H9 (cell line): ENCODE results near the gene AMER3. TPM values are rescaled to one million over a fixed set of nuclear protein-coding genes. Genes with fewer than 3 reads are reported as not detected.

Source experiments
- DNase-seq: peaks from one replicate; pipeline ENCODE4 v3.0.0-alpha.2; 2017
- H2AFZ ChIP-seq: one replicate; pipeline ENCODE4 v1.6.1; 2013; ENCODE audit warnings: mild to moderate bottlenecking, low read length, control low read depth, moderate library complexity
- H2AK5ac ChIP-seq: 2 replicates; pipeline ENCODE4 v1.6.1; 2013; ENCODE audit warnings: low read length, control low read depth, mixed read lengths; ENCODE audit not compliant: insufficient read length
- H2BK120ac ChIP-seq: one replicate; pipeline ENCODE4 v1.6.1; 2013; ENCODE audit warnings: low read depth, mild to moderate bottlenecking, low read length, control low read depth, inconsistent platforms; ENCODE audit not compliant: poor library complexity, severe bottlenecking
- H2BK12ac ChIP-seq: 2 replicates; pipeline ENCODE4 v1.6.1; 2013; ENCODE audit warnings: low read length, control low read depth, mixed read lengths, low read depth; ENCODE audit not compliant: insufficient read length
- H2BK15ac ChIP-seq: 2 replicates; pipeline ENCODE4 v1.6.1; 2013; ENCODE audit warnings: low read depth, low read length, control low read depth
- H2BK20ac ChIP-seq: one replicate; pipeline ENCODE4 v1.6.1; 2013; ENCODE audit warnings: low read depth, mild to moderate bottlenecking, low read length, control low read depth, inconsistent platforms; ENCODE audit not compliant: poor library complexity, severe bottlenecking
- H2BK5ac ChIP-seq: 2 replicates; pipeline ENCODE4 v1.6.1; 2013; ENCODE audit warnings: low read length, control low read depth, mixed read lengths; ENCODE audit not compliant: insufficient read length
- H3K14ac ChIP-seq: 2 replicates; pipeline ENCODE4 v1.6.1; 2013; ENCODE audit warnings: low read length, control low read depth; ENCODE audit not compliant: insufficient read depth
- H3K18ac ChIP-seq: 2 replicates; pipeline ENCODE4 v1.6.1; 2013; ENCODE audit warnings: low read depth, mild to moderate bottlenecking, mixed read lengths, low read length, control low read depth; ENCODE audit not compliant: insufficient read length
- H3K23ac ChIP-seq: 2 replicates; pipeline ENCODE4 v1.6.1; 2013; ENCODE audit warnings: low read length, control low read depth, mixed read lengths, low read depth; ENCODE audit not compliant: insufficient read length
- H3K23me2 ChIP-seq: 2 replicates; pipeline ENCODE4 v1.6.1; 2013; ENCODE audit warnings: low read depth, mild to moderate bottlenecking, mixed read lengths, low read length, control low read depth; ENCODE audit not compliant: insufficient read length, poor library complexity, severe bottlenecking
- H3K27ac ChIP-seq: 2 replicates; pipeline ENCODE4 v1.5.1; 2013; ENCODE audit warnings: low read length, control low read depth, mixed read lengths, low read depth; ENCODE audit not compliant: insufficient read length
- H3K27me3 ChIP-seq: 2 replicates; pipeline ENCODE4 v1.6.1; 2013; ENCODE audit warnings: low read length, control low read depth, inconsistent platforms; ENCODE audit not compliant: insufficient read depth
- H3K4ac ChIP-seq: 2 replicates; pipeline ENCODE4 v1.6.1; 2013; ENCODE audit warnings: low read depth, mild to moderate bottlenecking, control low read depth, inconsistent platforms, low read length, moderate library complexity
- H3K4me1 ChIP-seq: 2 replicates; pipeline ENCODE4 v1.6.1; 2013; ENCODE audit warnings: low read length, control low read depth, inconsistent platforms; ENCODE audit not compliant: insufficient read depth
- H3K4me2 ChIP-seq: 2 replicates; pipeline ENCODE4 v1.6.1; 2013; ENCODE audit warnings: low read length, control low read depth, mixed read lengths; ENCODE audit not compliant: insufficient read length, insufficient read depth
- H3K56ac ChIP-seq: 2 replicates; pipeline ENCODE4 v1.6.1; 2013; ENCODE audit warnings: low read depth, mild to moderate bottlenecking, mixed read lengths, low read length, control low read depth; ENCODE audit not compliant: insufficient read length
- H3K79me1 ChIP-seq: 2 replicates; pipeline ENCODE4 v1.6.1; 2013; ENCODE audit warnings: low read depth, mild to moderate bottlenecking, moderate library complexity, low read length, control low read depth, inconsistent platforms; ENCODE audit not compliant: insufficient read depth, poor library complexity, severe bottlenecking
- H3K79me2 ChIP-seq: 2 replicates; pipeline ENCODE4 v1.6.1; 2013; ENCODE audit warnings: low read length, control low read depth, inconsistent platforms; ENCODE audit not compliant: insufficient read depth
- H3K9ac ChIP-seq: 2 replicates; pipeline ENCODE4 v1.6.1; 2013; ENCODE audit warnings: low read length, control low read depth, mixed read lengths; ENCODE audit not compliant: insufficient read length; ENCODE audit errors: extremely low read depth
- H3K9me3 ChIP-seq: one replicate; pipeline ENCODE4 v1.6.1; 2013; ENCODE audit warnings: low read depth, low read length, inconsistent platforms; ENCODE audit not compliant: control insufficient read depth
- H3T11ph ChIP-seq: one replicate; pipeline ENCODE4 v1.6.1; 2013; ENCODE audit warnings: mild to moderate bottlenecking, low read length, control low read depth, inconsistent platforms
- H4K20me1 ChIP-seq: one replicate; pipeline ENCODE4 v1.6.1; 2013; ENCODE audit not compliant: control insufficient read depth, insufficient read length, insufficient read depth
- H4K5ac ChIP-seq: 2 replicates; pipeline ENCODE4 v1.6.1; 2013; ENCODE audit warnings: low read depth, mild to moderate bottlenecking, mixed read lengths, low read length, control low read depth; ENCODE audit not compliant: insufficient read length
- H4K8ac ChIP-seq: replicated peaks from 2 replicates; pipeline ENCODE4 v1.6.1; 2013; ENCODE audit warnings: low read length, control low read depth, mixed read lengths, low read depth; ENCODE audit not compliant: insufficient read length
- H4K91ac ChIP-seq: 2 replicates; pipeline ENCODE4 v1.6.1; 2013; ENCODE audit warnings: low read depth, mild to moderate bottlenecking, moderate library complexity, mixed read lengths, low read length, control low read depth; ENCODE audit not compliant: insufficient read length
- H3K27ac Mint-ChIP-seq, 3 experiments: 2 replicates in 2 of 3; 3 replicates in 1 of 3; pipeline ENCODE4 v1.8.0; 2020 to 2021; ENCODE audit warnings: mixed read lengths in 3 of 3, mild to moderate bottlenecking in 1 of 3, moderate library complexity in 1 of 3
- H3K27me3 Mint-ChIP-seq: 2 replicates; pipeline ENCODE4 v1.8.0; 2021; ENCODE audit warnings: low read depth, mild to moderate bottlenecking, moderate library complexity, mixed read lengths
- H3K36me3 Mint-ChIP-seq, 3 experiments: 2 replicates in 2 of 3; 3 replicates in 1 of 3; pipeline ENCODE4 v1.8.0; 2020 to 2021; ENCODE audit warnings: low read depth in 3 of 3, mixed read lengths in 3 of 3; ENCODE audit not compliant: insufficient read depth in 1 of 3
- H3K4me1 Mint-ChIP-seq, 2 experiments: 2 replicates each; pipeline ENCODE4 v1.8.0; 2020; ENCODE audit warnings: mixed read lengths in 2 of 2
- H3K4me3 Mint-ChIP-seq, 2 experiments: 2 replicates in 1 of 2; 3 replicates in 1 of 2; pipeline ENCODE4 v1.8.0; 2020 to 2021; ENCODE audit warnings: mild to moderate bottlenecking in 2 of 2, mixed read lengths in 2 of 2, moderate library complexity in 1 of 2
- H3K9me3 Mint-ChIP-seq, 2 experiments: 2 replicates in 1 of 2; 3 replicates in 1 of 2; pipeline ENCODE4 v1.8.0; 2020; ENCODE audit warnings: mild to moderate bottlenecking in 2 of 2, mixed read lengths in 2 of 2, moderate library complexity in 1 of 2
- CTCF ChIP-seq: fragments of 200-600 bp; sonication (generic); conservative IDR thresholded peaks from 3 replicates; pipeline ENCODE4 v1.8.0; 2021; ENCODE audit warnings: antibody characterized with exemption, mild to moderate bottlenecking
- WGBS: extraction: QIAGEN DNeasy Blood & Tissue Kit; methylation state at CpG from one replicate; pipeline ENCODE4 v1.1.7; 2013; ENCODE audit warnings: missing lambda C conversion rate, low lambda C conversion rate, mixed read lengths; ENCODE audit not compliant: insufficient read length; ENCODE audit errors: extremely low coverage; 5-methylcytosine and 5-hydroxymethylcytosine counted together
- total RNA-seq: library from RNA; stranded (reverse); gene quantifications from 2 replicates; pipeline ENCODE4 v1.2.1, GENCODE V29; 2021

The AMER3 gene
- total RNA-seq, 1 experiment from 2014 or later = 0.59 TPM

GRCh38 chr2:130766037-130766436, 10.7 kb downstream of the AMER3 start:
- WGBS = no CpG with 5 or more reads among the region's 7 CpGs

More at GRCh38 chr2:130766037-130766436, 10.7 kb downstream of the AMER3 start:
- Mint-ChIP-seq H3K4me1 (peaks cover 0 to 2% of the 10 kb centered on the region in 2 experiments; a peak in 2 of 4 replicates), H3K4me3 (no peak overlapping the region), H3K36me3 (no peaks in the 10 kb centered on the region), H3K27ac (no peak overlapping the region), H3K27me3 (peaks cover 4% of the 10 kb centered on the region; the same call in 1 of the 2 replicates), H3K9me3 (no peaks in the 10 kb centered on the region; a peak in 1 of 5 replicates)
- Histone ChIP-seq H3K23ac (no peak overlapping the region), H3K9ac (no peak overlapping the region), H4K91ac (no peak overlapping the region), H3T11ph (no peak overlapping the region), H3K18ac (no peak overlapping the region), H4K5ac (no peak overlapping the region), H2BK15ac (no peak overlapping the region), H2BK20ac (no peak overlapping the region), H4K8ac (no peak overlapping the region), H2BK120ac (no peak overlapping the region), H2AK5ac (no peak overlapping the region), H4K20me1 (no peaks in the 10 kb centered on the region), H3K4me2 (no peak overlapping the region), H2BK12ac (no peak overlapping the region), H3K56ac (no peak overlapping the region), H3K23me2 (no peaks in the 10 kb centered on the region), H2BK5ac (no peak overlapping the region), H3K27ac (no peak overlapping the region), H3K14ac (no peak overlapping the region), H3K4ac (no peak overlapping the region), H3K79me2 (no peaks in the 10 kb centered on the region), H3K9me3 (no peaks in the 10 kb centered on the region), H3K4me1 (no peaks in the 10 kb centered on the region), H3K79me1 (no peaks in the 10 kb centered on the region), H3K27me3 (no peaks in the 10 kb centered on the region), H2AFZ (no peak overlapping the region)
- TF ChIP-seq CTCF = no peak
- DNase-seq = no peak
